T47D (cell line): Measurements from ENCODE around the gene DNAL1.

Experiments used
- DNase-seq, 2 experiments: peaks; one replicate each; pipeline versions ENCODE4 v3.0.0 to v3.0.0-alpha.2; 2011 to 2012; ENCODE audit warnings: low read depth in 1 of 2, low spot score in 1 of 2
- JUND ChIP-seq: IDR thresholded peaks from 2 replicates; pipeline ENCODE4 v1.6.1; 2012; ENCODE audit warnings: low read depth
- in situ Hi-C: cut with HindIII; loops from 2 replicates; pipeline ENCODE4 v1.10.0; 2016; ENCODE audit warnings: low sequenced_read_pairs, low pct_unique_long_range_greater_than_20kb

DNAL1 gene

DNA sequence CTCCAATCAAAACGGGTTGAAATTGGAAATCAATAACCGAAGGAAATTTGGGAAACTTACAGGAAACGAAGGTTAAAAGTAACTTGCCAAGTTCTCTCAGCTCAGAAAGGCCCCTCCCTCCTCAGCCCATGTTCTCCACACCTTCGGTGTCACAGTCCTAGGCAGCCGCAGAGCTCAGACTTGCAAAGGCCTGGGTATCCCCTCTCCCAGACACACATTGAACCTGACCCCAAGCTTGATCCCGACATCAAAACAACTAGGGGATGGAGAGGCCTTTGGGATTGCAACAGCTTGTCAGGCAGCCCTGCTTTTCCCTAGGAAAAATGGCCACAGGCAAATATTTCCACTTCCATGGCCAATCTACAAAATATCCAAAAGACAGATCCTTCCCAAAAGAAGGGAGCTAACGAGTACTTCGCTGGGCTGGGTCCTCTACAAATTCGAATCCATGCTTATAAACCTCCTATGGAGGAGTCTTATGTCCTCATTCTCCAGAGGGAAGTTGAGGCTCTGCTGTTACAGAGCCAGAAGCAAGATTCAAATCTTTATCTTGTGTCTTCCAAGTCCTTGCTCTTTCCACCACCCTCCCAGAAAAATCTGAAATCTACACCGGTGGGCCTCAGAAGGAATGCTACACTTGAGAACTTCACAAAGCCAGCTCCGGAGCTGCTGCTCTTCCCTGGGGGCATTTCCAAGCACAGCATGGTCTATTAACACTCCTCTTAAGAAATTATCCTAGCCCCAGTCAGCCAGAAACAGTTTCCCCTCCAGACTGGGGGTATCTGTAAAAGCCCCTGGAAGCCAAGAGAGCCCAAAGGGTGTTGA lies 105.1 kb downstream of the DNAL1 start:
- no peak for DNase-seq
- no peak for TF ChIP-seq JUND
- in situ Hi-C loops = no loop called here

DNA sequence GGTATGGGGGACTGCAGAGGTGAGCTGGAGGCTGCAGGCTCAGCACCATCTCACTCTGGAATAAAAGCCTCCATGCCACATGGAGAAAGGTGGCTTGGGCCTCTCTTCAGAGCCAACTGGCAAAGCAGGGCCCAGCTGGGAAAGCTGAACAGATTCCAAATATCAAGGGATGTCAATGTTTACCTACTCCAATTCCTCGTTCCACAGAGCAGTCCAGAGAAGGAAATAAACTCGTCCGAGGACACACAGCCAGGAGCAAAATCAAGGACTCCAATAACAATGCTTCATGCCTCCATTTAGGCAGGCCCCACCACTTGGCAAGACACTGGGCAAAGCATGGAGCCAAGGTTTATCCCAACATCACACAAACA lies 105.7 kb downstream of the DNAL1 start:
- DNase-seq = peak in 1 of 2 experiments; percentile 95
- no peak for TF ChIP-seq JUND
- in situ Hi-C loops = no loop called here

DNA sequence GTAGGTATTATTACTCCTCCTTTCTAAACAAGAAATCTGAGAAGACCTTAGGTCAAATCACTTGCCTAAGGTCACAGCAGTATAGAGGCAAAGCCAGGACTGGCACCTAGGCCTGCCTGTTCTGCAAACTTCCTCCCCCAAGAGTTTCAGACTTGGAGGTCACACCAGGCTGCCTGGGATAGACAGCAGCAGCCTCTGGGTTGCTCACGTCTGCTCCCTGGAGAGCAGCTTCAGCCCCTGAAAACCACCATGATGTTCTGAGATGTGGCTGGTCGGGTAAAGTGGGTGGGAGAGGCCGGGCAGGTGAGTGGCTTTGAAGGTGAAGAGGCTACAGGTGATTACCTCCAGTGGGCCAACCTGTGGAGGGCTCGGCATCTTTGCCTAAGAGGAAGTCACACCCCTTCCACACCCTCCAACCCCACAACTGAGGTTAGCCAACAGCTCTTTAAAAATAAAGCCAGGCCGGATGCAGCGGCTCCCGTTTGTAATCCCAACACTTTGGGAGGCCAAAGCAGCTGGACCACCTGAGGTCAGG lies 106.4 kb downstream of the DNAL1 start:
- in situ Hi-C loops = no loop called here
- DNase-seq = peak in 1 of 2 experiments; percentile 63
- TF ChIP-seq JUND = no peak

DNA sequence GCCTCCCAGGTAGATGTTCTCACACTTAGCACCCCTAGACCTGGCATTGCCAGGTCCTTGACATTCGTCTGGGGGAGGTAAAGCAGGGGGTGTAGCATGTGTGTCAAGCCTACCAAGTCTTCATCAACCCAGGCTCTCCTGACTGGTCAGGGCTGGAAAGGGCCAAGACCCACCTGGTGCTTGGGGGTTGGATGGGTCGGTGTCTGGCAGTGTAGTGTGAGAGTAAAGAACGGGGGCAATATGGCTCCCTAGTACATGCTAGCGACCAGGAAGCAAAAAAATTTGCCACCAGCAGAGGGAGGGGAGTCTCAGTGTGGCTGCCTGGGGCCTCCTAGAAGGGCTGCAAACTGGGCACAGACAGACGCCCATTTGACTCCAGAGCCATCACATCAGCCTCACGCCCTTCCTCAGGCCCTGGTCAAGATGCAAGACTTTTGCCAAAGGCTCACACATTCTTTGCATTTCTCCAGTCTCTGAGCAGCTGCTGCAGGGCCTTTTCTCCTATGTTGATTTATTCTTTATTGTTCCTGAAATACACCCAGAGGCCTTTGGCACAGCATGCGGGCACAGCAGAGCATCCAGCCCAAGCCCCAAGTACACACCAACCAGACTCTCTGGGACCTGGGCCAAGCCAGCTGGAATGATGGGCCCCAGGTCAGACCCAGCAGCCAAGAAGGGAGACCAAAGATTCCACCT lies 107.7 kb downstream of the DNAL1 start:
- in situ Hi-C loops = no loop called here
- DNase-seq = peak; percentile 82 to 99
- peak; percentile 94 for TF ChIP-seq JUND
